Measurements from ENCODE around the gene ARHGEF11. TPM values are rescaled to one million over a fixed set of nuclear protein-coding genes. Genes with fewer than 3 reads are reported as not detected.
"Not testable (repeated sequence)": the region's sequence is repeated elsewhere in the genome, so short reads cannot be mapped to it uniquely, and the experiment has no call there.

The ARHGEF11 gene, protein sequence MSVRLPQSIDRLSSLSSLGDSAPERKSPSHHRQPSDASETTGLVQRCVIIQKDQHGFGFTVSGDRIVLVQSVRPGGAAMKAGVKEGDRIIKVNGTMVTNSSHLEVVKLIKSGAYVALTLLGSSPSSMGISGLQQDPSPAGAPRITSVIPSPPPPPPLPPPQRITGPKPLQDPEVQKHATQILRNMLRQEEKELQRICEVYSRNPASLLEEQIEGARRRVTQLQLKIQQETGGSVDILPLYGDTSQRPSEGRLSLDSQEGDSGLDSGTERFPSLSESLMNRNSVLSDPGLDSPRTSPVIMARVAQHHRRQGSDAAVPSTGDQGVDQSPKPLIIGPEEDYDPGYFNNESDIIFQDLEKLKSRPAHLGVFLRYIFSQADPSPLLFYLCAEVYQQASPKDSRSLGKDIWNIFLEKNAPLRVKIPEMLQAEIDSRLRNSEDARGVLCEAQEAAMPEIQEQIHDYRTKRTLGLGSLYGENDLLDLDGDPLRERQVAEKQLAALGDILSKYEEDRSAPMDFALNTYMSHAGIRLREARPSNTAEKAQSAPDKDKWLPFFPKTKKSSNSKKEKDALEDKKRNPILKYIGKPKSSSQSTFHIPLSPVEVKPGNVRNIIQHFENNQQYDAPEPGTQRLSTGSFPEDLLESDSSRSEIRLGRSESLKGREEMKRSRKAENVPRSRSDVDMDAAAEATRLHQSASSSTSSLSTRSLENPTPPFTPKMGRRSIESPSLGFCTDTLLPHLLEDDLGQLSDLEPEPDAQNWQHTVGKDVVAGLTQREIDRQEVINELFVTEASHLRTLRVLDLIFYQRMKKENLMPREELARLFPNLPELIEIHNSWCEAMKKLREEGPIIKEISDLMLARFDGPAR (N-terminal part only)
- 28.6 and 30.4 TPM in 2 replicates for total RNA-seq

DNA sequence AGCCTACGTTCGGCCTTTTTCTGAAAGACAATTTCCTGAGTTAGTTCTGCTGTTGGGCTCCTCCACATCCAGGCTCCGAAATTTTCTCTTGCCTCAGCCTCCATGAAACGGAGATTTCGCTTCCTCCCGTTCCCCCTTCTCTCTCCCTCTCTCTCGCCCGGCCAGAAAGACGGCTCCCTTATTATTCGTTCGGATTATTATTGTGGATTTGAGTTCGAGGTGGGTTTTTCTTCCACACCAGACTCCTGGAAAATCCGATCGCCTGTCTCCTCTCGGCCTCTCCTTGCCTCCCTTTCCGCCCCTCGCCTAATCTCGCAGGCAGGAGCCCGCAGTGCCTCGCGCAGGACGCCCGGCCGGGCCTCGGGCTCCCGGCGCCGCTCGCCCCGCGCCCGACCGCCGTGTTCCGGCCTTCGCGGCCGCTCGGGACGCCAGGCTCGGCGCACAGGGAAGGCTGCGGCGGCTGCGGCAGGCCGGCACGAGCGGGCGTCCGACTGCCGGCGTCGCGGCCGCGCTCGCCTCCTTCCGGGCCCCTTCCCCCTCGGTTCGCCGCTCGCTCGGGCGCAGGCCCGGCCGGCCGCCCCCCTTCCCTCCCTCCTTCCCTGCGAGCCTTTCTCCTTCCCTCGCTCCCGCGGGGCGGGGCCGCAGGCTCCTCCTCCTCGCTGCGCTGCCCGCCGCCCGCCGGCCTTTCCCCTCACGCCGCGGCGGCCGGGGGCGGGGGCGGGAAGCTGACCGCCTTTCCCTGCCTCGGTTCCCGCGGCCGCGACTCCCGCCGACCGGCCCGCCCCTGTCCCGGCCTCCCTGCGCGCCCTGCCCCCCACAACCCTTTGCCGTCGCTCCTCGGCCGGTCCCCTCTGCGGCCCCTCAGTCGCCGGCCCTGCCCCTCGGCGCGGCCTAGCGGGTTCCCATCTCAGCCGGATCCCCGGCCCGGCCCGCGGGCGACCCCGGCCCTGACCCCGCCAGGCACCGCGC is at the start of gene ARHGEF11:
ARHGEF11 (minus strand) TSS at position 493 of the 969 bp plus-strand sequence. CDS start 1,412 bp downstream, outside the sequence.
- intact Hi-C loops (cut with micrococcal nuclease), result no loop called here

DNA sequence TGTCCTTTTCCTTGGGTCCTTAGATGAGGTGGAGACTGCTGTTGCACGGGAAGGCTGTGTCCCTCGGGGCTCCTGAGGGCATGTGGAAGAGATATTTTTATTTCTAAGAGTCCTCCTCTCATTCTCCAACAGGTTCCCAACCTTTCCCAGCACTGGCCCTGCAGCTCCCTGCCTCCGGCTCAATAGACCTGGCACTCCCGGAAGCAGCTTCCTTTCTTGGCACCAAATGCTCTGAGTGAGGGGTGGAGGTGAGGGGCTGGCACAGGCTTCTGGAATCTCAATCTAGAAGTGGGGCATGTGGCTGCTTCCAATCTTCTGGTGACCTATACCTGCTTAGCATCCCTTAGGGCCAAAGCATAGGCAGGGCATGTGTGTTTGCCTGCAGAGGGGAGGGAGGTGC is 49.5 kb upstream of the ARHGEF11 start:
- intact Hi-C loops (cut with micrococcal nuclease), result loop anchor here (10.0 kb wide), 1 partner anchor 390 kb away; no protein-coding TSS in a partner anchor

DNA sequence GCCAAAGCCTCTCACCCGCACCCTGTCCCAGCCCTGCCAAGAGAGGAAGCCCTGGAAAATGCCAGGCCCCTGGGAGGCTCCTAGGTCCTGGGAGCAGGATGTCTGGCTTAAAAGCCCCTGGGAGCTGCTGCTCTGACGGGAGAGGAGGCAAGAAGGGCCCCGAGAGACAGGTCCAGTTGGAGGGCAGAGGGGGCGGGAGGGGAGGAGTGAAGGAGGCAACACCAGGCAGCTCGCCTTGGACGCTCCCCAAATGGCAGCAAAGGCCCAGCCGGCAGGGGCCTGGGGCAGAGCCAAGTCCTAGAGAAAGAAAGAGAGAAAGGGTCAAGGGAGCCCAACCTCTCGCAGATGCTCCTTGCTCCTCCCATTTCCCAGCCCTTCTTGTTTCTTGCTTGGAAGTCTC is 47.3 kb upstream of the ARHGEF11 start:
- intact Hi-C loops (cut with micrococcal nuclease), result loop anchor here (10.0 kb wide), 1 partner anchor 392 kb away; no protein-coding TSS in a partner anchor

DNA sequence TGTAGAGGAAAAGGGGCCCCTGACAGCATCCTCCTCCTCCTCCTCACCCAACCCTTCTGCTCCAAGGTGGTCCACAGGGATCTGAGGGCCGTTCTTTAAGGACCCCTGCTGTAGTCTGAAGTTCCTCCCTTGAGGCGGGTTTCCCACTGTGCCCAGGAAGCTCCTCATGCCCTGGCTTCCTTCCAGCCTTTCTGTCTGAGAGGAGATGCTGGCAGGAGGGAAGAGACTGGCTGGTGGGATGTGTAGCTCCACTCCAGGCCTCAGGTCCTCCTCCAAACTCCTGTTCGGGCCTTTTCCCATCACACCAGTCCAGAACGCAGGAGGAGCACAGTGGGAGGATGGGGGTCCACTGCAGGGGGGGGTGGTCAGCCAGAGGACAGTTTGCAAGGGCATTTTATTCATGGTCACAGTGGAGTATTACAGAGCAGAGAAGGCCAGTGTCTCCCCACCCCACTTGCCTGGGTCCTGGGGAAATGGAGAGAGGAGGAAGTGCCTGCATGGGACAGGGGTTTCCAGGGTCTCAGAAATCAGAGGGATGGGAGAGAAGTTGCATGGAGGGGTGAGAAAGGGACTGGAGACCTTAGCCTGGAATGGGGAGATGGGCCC is 46.2 kb upstream of the ARHGEF11 start:
- intact Hi-C loops (cut with micrococcal nuclease), result loop anchor here (10.0 kb wide), 1 partner anchor 393 kb away; no protein-coding TSS in a partner anchor

DNA sequence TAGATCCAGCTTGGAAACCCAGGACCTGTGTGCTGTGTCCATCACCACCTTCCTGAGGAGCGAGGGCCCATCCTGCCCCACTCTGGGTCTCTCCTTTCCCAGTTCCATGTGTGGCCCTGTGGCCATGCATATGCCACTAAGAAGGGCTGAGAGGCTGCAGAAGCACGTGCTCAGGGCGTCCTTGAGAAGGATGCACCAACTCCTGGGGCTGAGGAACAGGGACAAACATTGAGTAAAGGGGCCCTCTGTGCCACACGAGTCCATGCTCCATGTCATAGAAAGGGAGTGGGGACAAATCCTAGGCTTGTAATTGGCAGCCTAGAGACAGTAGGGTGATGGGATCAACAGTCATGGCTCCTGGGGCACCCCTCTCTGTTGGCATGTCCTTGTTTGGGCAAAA is 45.6 kb upstream of the ARHGEF11 start:
- intact Hi-C loops (cut with micrococcal nuclease), result loop anchor here (10.0 kb wide), 1 partner anchor 394 kb away; no protein-coding TSS in a partner anchor

DNA sequence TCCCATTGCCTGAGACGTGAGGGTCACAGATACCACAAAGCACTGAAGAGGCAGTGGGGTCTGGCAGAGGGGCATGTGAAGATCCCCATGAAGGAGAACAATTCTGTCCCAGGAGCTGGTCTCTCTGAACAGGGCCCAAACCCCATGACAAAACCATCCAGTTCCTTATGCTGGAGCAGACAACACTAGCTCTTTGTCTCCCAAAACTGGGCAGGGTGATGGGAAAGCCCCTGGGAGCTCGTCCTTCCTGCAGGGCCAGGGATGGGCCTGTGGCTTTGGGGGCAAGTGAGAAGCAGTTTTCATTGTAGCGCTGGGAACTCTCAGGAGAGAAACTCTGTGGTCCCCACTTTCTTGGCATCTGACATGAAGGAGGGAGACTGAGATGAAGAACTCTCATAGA is 45.2 kb upstream of the ARHGEF11 start:
- intact Hi-C loops (cut with micrococcal nuclease), result loop anchor here (1.0 to 10.0 kb wide), 3 partner anchors 48 to 394 kb away; partner anchors contain the start of gene ETV3

DNA sequence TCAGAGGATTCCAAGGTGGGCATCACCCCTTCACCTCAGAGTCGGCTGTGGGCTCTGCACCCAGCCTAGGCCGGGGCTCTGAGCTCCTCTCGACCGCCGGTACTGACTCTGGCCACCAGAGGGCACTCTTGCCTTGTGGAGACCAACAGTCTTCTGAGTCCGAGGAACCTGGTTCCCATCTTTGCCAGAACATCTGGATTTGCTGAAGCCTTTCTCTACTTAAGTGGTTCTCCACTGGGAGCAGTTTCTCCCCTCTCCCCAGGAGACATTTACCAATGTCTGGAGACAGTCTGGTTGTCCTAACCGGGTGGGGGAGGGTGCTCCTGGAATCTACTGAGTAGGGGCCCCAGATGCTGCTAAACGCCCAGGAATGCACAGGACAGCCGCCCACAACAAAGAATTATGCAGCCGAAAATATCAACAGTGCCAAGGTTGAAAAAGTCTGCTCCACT is 44.7 kb upstream of the ARHGEF11 start:
- intact Hi-C loops (cut with micrococcal nuclease), result loop anchor here (1.0 to 10.0 kb wide), 3 partner anchors 48 to 395 kb away; partner anchors contain the start of gene ETV3

DNA sequence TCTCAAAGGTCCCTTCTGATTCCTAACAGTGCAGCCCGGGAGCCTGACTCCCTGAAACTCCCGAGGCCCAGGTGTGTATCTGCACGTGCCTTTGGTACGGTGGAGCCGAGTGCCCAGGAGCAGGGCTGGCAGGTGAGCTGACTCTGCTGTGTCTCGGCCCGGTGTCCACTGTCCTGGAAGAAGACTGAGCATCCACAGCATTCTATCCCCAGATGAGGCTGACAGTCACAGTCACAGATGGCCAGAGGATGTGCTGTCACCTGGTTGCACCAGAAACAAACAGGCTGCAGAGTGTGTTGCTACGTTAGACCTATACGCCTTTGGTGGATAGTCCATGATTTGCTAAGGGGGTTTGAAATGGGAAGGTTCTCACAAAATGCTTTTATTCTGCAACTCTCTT is 44.2 kb upstream of the ARHGEF11 start:
- intact Hi-C loops (cut with micrococcal nuclease), result loop anchor here (1.0 to 10.0 kb wide), 3 partner anchors 49 to 395 kb away; partner anchors contain the start of gene ETV3

DNA sequence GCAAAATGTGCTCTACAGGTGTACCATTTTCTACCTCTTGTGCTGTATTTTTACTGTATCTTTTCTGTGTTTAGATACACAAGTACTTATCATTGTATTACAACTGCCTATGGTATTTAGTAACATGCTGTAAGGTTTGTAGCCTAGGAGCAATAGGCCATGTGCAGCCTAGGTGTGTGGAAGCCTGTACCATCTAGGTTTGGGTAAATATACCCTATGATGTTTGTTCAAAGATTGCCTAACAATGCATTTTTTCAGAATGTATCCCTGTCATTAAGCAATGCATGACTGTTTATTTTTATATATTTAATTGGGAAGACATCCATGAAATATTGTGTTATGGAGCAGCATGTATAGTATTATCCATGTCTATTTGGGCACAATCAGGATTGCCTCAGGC is 43.1 kb upstream of the ARHGEF11 start:
- intact Hi-C loops (cut with micrococcal nuclease), result no loop called here

DNA sequence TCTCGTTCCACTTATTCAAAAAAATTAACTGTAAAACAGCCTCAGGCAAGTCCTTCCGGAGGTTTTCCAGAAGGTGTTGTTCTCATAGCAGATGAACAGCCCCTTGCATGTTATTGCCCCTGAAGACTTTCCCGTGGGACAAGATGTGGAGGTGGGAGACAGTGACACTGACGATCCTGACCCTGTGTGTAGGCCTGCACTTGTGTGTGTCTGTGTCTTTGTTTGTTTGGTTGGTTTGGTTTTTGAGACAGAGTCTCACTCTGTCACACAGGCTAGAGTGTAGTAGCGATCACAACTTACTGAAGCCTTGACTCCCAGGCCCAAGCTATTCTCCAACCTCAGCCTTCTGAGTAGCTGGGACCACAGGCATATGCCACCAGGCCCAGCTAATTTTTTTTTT is 41.5 kb upstream of the ARHGEF11 start:
- intact Hi-C loops (cut with micrococcal nuclease), result no loop called here

DNA sequence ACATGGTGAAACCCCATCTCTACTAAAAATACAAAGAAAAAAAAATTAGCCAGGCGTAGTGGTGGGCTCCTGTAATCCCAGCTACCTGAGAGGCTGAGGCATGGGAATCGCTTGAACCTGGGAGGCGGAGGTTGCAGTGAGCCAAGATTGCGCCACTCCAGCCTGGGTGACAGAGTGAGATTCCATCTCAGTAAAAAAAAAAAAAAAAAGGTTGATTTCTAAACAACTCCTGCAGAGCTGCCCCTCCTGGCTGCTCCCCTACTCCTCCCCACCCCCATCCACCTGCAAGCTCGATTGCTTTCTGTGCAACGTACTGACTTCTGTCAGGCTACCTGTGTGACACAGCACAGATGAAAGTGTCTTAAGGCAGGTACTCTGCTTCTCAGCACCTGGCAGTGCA is 40.8 kb upstream of the ARHGEF11 start:
- intact Hi-C loops (cut with micrococcal nuclease), result no loop called here

DNA sequence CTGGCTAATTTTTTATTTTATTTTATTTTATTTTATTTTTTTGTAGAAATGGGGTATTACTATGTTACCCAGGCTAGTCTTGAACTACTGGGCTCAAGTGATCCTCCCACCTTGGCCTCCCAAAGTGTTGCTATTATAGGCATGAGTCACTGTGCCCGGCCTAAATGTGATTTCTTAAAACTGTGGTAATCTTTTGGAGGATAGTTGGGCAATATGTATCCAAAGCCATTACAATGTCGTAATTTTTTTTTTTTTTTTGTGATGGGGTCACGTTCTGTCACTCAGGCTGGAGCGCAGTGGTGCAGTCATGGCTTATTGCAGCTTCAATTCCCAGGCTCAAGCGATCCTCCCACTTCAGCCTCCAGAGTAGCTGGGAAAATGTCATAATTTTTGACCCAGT is 39.9 kb upstream of the ARHGEF11 start:
- intact Hi-C loops (cut with micrococcal nuclease), result no loop called here

DNA sequence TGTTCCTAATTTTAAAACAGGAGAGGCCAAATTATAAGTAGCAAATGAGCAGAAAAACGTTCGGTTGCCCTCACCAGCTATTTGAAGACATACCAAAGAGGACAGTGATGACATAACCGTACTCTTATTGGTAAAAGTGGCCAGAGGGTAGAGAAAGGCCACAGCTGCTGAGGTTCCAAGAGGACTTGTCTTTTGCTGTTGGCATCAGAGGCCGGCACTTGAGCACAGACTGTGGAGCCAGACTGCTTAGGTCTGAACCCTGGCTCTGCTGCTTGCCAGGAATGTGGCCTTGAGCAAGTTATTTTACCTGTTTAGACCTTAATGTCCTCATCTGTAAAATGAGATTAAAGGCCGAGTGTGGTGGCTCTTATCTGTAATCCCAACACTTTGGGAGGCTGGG is 39.2 kb upstream of the ARHGEF11 start:
- intact Hi-C loops (cut with micrococcal nuclease), result no loop called here

DNA sequence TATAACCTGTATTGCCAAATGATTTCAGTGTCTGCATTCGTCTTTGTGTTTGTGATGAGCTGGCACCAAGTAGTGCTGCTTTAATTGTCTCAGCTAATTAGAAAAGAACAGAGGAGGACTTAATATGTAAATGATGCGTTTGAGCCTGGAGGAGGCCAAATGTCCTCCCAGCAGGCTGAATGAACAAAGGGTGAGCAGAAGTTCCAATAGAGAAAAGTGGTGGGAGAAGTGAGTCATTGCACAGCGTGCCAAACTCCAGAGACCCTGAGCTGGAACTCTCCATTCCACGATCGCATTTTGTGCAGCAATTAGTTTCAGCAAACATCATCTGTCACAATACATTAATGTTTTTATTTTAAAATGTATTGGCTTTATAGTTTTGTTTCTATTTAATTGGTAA is 36.2 kb upstream of the ARHGEF11 start:
- intact Hi-C loops (cut with micrococcal nuclease), result no loop called here

DNA sequence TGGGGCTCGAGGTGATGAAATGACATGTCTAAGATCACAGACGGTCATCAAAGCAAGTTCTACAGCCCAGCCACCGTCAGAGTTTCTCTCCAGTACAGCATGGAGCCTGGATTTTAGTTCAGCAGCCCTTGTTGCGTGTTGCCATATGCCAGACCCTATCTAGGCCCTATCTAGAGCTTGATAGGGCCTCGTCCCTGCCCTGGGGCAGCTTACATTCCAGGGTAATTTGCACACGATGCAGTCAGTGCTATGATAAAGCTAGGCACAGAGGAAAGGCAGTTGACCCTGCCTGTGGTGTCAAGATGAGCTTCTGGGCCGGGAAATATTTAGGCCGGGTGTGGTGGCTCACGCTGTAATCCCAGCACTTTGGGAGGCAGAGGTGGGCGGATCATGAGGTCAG is 35.2 kb upstream of the ARHGEF11 start:
- intact Hi-C loops (cut with micrococcal nuclease), result no loop called here

DNA sequence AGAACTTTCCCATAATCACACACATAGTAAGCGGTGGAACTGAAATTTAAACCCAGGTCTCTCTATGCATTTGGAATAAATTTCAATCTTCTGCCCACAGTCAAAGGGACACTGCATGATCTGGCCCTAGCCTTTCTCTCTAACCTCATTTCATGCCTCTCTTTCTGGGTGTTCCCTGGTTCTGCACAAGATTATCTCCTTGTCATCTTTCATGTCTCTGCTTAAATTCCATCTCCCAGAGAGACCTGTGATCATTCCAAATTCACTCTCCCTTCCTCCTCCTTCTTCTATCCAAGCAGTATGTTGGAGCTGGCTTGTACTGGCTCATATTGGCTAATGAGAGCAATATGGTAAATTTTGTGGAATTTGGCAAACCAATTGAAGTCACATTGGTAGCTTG is 31.9 kb upstream of the ARHGEF11 start:
- intact Hi-C loops (cut with micrococcal nuclease), result no loop called here

DNA sequence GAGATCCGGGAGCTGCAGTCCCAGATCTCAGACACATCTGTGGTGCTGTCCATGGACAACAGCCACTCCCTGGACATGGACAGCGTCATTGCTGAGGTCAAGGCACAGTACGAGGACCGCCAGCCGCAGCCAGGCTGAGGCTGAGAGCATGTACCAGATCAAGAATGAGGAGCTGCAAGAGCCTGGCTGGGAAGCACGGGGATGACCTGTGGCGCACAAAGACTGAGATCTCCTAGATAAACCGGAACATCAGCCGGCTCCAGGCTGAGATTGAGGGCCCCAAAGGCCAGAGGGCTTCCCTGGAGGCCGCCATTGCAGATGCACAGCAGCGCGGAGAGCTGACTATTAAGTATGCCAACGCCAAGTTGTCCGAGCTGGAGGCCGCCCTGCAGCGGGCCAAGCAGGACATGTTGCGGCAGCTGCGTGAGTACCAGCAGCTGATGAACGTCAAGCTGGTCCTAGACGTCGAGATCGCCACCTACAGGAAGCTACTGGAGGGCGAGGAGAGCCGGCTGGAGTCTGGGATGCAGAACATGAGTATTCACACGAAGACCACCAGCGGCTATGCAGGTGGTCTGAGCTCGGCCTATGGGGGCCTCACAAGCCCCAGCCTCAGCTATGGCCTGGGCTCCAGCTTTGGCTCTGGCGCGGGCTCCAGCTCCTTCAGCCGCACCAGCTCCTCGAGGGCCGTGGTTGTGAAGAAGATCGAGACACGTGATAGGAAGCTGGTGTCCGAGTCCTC is 28.6 kb upstream of the ARHGEF11 start:
- intact Hi-C loops (cut with micrococcal nuclease), result loop anchor here (1.0 kb wide), 1 partner anchor 164 kb away; no protein-coding TSS in a partner anchor

DNA sequence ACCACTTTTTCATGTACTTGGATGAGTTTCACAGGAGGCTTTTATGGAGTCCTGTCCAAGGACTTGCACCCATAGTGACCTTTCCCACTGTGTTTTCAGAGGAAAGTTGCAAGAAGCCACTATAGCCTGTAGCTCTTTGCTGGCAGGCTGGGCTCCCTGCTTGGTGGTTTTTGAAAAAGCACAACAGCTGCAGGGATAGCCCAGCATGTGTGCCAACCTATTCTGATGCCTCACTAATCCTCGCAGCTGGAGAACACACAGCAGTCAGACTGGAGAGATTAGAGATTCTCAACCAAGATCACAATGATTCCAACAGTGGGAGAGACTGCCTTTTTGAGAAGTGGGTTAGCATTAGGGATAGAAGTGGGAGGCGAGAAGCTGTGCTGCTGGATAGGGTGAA is 24.1 kb upstream of the ARHGEF11 start:
- intact Hi-C loops (cut with micrococcal nuclease), result no loop called here

DNA sequence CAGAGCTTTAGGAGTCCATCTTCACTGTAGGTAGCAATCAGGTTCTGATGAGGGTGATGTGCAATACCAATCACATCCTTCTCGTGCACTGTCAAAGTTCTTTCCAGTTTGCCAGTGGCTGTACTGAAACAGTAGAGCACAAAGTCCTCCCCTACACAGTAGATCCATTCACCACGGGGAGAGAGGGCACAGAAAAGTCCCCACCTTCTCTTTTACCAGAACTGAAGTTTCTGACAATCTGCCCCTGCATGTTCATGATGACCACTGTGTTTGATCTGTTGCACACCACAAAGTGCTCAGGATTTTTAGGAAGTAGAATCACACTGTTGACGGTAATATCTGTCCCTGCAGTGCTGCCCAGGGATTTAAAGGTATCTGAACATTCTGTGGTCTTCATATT is 13.7 kb upstream of the ARHGEF11 start:
- intact Hi-C loops (cut with micrococcal nuclease), result not testable (repeated sequence)

All from T-helper 1 cell treated with Interleukin-12 subunit alpha and Interleukin-12 subunit beta and Interleukin-4 antibody, amounts not matched to agents 30 ng/mL and 1 ng/mL, for 36 hours (primary cell).